GM19395 (cell line): ENCODE measurements around the gene ITGA2B.
A peak's percentile ranks its signal among the peaks of the same experiment; 100 is the strongest.
"Not testable (repeated sequence)": the region's sequence is repeated elsewhere in the genome, so short reads cannot be mapped to it uniquely, and the experiment has no call there.

Experiments
- ATAC-seq: cut with Tn5 transposase; IDR thresholded peaks from one replicate; pipeline ENCODE4 v1.9.1; 2021; ENCODE audit warnings: mild to moderate bottlenecking, moderate library complexity; ENCODE audit not compliant: unreplicated experiment

Gene ITGA2B

DNA sequence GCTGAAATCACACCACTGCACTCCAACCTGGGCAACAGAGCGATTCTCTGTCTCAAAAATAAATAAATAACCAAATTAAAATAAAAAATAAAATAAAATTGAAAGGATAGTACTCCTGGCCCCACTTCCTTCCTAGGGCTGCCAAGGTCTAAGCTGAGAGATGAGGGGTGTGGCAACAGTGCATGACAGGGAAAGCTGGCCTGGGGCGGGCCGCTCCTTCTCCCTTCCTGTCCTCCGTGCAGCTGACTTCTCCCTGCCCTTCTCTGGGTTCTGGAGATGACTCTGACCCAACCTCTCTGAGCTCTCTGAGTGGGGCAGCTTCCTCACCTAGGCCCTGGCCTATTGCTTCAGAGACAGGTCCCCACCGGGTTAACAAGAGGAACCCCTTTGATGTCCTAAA is 56.1 kb downstream of the ITGA2B start:
- ATAC-seq = no peak

DNA sequence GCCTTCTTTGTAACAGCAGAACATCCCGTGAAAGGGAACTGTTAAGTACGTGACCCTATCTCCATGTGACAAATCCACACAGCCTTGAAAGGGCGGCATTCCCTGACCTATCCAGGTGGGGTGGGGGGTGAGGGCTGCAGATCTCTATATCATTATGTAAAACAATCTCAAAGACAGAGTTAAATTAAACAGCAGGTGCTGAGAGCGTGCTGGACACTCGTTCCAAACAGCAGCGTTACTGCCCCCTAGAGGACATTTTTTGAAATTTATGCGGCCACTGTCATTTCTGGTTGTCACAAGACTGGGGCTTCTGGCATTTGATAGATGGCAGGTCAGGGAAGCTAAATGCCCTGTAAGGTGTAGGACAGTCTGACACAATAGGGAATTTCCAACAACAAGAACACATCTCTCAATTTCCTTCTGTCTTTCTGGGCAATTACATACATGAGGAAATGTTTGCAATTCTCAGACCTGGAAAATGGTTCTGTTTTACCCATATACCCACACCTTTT is 58.1 kb downstream of the ITGA2B start:
- ATAC-seq = no peak

DNA sequence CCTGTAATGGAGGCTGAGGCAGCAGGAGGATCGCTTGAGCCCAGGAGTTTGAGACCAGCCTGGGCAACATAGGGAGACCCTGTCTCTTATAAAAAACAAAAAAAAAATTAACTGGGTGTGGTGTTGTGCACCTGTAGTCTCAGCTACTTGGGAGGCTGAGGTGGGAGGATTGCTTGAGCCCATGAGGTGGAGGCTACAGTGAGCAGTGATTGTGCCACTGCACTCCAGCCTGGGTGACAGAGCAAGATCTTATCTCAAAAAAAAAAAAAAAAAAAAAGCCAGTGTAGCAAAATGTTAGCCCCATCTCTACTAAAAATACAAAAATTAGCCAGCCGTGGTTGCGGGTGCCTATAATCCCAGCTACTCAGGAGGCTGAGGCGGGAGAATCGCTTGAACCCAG is 59.2 kb downstream of the ITGA2B start:
- not testable (repeated sequence) for ATAC-seq

DNA sequence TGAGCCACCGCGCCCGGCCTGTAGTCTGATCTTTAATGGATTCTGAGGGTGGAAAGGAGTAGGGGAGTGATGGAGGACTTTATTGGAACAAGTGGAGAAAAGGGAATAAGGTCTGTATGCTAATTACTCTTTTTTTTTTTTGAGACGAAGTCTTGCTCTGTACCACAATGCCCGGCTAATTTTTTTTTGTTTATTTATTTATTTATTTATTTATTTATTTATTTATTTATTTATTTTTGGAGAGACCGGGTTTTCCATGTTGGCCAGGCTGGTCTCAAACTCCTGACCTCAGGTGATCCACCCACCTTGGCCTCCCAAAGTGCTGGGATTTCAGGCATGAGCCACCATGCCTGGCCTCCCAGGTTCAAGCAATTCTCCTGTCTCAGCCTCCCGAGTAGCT is 59.9 kb downstream of the ITGA2B start:
- ATAC-seq = not testable (repeated sequence)

DNA sequence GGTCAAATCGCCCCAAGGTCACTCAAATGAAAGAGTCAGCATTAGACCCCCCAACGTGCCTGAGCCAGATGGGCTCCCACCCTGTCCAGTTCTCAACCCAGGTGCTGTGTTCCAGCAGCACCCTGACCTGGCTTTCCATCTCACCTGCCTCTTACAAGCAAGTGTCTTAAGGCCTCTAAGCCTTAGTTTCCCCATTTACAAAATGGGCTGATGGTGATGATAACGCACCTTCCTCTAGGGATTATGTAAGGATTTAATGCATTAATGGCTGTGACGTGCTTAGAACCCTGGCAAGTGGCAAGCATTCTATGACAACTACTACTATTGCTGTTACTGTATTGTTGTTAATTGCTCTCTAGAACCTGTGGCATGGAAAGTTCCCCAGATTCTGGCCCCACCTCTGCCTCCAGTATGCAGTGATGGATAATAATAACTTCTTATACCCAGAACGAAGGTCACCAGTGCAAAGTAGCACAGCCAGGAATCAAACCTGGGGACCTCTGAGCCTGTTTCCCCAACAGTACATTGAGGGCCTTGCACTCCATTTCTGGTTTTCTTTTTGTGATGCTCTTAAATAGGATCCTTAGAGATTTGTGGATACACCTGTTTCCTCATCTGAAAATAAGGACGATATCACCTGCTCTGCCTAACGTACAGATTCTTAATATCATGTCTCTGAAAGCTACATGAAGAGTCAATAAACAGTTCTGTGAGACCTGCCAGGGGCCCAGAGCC is 61.6 kb downstream of the ITGA2B start:
- ATAC-seq = no peak

DNA sequence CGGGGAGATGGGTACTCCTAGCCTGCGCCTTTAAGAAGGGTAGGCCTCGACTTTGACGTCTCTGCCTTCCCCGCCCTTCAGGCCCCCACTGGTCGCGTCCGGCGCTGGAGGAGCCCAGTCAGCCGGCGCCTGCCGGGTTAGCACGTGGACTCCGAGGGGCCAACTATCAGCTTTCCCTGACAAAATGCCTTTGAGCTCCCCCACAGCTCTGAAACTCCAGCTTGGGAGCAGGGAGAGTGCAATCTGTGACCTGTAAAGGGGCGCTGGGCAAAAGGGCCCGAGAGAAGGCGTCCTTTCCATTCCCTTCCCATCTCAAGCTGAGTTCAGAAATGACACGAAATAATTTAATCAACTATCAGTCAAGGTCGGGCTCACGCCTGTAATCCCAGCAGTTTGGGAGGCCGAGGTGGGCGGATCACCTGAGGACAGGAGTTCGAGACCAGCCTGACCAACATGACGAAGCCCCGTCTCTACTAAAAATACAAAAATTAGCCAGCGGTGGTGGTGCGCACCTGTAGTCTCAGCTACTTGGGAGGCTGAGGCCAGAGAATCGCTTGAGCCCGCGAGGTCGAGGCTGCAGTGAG is 62.5 kb downstream of the ITGA2B start:
- ATAC-seq = peak; percentile 39

DNA sequence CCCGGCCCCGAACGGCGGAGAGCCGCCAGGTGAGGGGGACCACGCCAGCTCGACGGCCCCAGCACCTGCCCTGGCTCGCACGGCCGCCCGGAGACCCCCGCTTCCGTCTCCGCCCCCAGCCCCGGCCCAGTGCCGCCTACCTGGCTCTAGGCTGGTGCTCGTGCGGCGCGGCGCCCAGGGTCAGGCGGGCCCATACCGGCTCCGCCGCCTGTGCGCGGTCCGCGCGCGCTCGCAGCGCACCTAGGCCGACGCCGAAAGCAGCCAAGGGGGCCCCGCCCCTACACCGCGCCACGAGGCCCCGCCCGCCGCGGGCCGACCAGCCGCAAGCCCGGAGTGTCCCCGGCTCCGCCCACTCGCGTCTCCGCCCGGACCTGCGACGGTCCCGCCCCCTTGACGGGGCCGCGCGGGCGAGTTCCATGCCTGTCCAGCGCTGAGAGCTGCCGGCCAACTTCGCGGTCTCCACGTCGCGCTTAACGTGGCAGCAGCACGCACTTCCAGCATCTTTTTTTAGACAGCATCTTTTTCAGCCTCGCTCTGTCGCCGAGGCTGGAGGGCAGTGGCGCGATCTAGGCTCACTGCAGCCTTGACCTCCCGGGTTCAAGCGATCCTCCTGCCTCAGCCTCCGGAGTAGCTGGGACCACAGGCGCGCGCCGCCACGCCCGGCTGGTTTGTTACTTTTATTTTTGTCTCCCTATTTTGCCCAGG is 64.7 kb downstream of the ITGA2B start, which contains the start of gene SLC25A39:
SLC25A39 (minus strand) TSS at position 253 of the 705 bp plus-strand sequence. CDS start 1,261 bp downstream, outside the sequence.
- ATAC-seq = peak; percentile 51

DNA sequence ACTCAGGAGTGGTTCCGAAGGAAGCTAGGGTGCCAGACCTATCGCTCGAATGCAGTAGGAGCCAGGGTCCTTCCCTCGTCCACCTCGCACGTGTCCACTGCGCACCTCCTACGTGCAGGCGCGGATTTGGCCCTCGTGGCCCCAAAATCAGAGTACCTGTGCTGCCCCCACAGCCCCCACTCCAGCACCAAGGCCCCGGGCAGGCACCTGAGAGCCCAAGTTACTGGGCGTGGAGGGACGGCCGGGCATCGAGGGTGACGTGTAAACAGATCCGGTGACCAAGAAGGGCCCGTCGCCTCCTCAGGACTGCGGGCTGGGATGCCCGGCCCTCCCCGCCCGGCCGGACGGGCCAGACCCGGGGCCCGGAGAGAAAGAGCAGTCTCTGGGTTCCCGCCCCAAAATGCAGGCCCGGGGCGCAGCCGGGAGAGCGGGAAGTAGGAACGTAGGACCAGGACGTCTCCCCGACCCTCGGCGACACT is 65.3 kb downstream of the ITGA2B start:
- no peak for ATAC-seq

DNA sequence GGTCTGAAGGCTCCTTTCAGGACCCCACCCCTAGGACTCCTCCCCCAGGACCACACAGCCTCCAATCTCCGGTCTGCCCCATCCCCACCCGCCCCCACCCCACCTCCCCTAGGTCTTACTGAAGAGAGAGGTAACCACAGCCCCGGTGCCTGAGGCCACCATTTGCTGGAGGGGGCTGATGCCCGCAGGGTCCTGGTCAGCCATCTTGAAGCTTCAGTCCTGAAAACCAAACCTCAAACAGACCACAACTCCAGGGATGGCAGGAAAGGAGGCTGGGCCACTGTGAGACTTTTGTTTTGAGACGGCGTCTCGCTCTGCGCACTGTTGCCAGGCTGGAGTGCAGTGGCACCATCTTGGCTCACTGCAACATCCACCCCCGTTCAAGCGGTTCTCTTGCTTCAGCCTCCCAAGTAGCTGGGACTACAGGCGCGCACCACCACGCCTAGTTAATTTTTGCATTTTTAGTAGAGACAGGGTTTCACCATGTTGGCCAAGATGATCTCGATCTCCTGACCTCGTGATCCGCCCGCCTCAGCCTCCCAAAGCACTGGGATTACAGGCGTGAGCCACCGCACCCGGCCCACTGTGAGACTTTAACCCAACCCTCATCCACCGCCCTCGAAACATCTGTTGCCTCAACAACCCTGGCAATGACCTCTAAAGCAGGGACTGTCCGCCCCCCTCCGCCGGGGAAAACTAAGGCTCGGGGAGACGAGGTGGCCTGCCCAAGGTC is 65.9 kb downstream of the ITGA2B start:
- ATAC-seq = no peak

DNA sequence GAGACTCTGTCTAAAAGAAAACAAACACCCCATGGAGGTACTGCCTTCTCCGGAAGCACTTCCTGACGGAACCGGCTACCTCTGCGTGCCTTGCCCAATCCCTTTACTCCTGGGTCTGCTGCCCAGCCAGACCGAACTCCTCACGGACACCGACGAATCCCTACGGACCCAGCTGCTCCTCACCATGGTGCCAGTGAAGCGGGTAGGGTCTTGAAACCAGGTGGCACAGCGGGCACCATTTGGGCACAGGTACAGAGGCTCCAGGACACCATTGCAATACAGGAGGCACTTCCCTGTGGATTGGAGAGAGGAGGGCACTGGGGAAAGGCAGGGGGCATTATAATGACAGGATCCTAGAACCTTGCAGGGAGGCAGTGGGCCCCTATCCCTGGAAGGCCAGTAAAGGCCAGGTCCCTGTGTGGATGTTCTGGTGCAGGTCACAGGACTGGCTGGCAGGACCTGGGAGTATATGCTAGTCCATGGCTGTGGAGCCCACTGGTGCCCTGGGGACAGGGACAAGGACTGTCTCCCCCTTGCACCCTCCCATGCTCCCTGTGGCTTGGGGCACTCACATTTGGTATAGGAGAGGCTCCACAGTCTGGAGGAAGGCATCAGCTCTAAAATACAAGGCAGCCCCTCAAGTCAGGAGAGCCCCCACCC is 67.1 kb downstream of the ITGA2B start:
- ATAC-seq = no peak
